HepG2 (cell line): ENCODE measurements around the gene CREG2. TPM values are rescaled to one million over a fixed set of nuclear protein-coding genes. Genes with fewer than 3 reads are reported as not detected.
A peak's percentile ranks its signal among the peaks of the same experiment; 100 is the strongest.

Source experiments
- ATAC-seq: fragments of 200-7000 bp; cut with Tn5 transposase; 3 replicates; pipeline ENCODE4 v1.9.1; 2020; ENCODE audit warnings: mild to moderate bottlenecking, moderate library complexity
- BruUV-seq: library from RNA; stranded (reverse); fragments of 400-500 nt; replicated peaks from 2 replicates; lab custom pipeline; 2021; lab: Mats Ljungman, UMichigan
- CTCF ChIA-PET: fragments of 300-600 bp; formaldehyde crosslinking; extraction: SDS; loops from one replicate; lab custom pipeline; 2021; ENCODE audit warnings: low total read pairs, inconsistent platforms, low intra/inter-chr PET ratio; lab: Yijun Ruan, JAX
- POLR2A ChIA-PET: fragments of 350-600 bp; sonication (Branson Sonifier 250); formaldehyde crosslinking; loops from one replicate; lab custom pipeline; 2020; ENCODE audit warnings: antibody characterized with exemption, inconsistent platforms; lab: Yijun Ruan, JAX
- DNase-seq: peaks from one replicate; pipeline ENCODE4 v3.0.0-alpha.2; 2015; ENCODE audit warnings: low spot score
- FAIRE-seq: peaks from 3 replicates; lab custom pipeline; 2011; peaks lifted over from hg19 to GRCh38; lab: Jason Lieb, UNC
- H2AFZ ChIP-seq: one replicate; pipeline ENCODE4 v1.6.1; 2011; ENCODE audit warnings: low read length, inconsistent platforms
- H3K27ac ChIP-seq: fragments of 300-600 bp; 3 replicates; pipeline ENCODE4 v1.8.0; 2011; ENCODE audit warnings: mixed run types, mild to moderate bottlenecking, mixed read lengths, low read length, inconsistent platforms; ENCODE audit not compliant: insufficient read depth; ENCODE audit errors: extremely low read length
- H3K27me3 ChIP-seq, 2 experiments: fragments of 200-600 bp in 1 of 2; 2 replicates in 1 of 2; 3 replicates in 1 of 2; pipeline versions ENCODE4 v1.6.0 to v1.8.0; 2011; ENCODE audit warnings: low read length in 2 of 2, mild to moderate bottlenecking in 2 of 2, moderate library complexity in 2 of 2, inconsistent platforms in 1 of 2; ENCODE audit not compliant: insufficient read depth in 2 of 2, control insufficient read depth in 1 of 2
- H3K36me3 ChIP-seq, 2 experiments: fragments of 200-600 bp in 1 of 2; replicated peaks in 1 of 2; 2 replicates in 1 of 2; 3 replicates in 1 of 2; pipeline versions ENCODE4 v1.5.1 to v1.8.0; 2011; ENCODE audit warnings: low read length in 2 of 2, inconsistent platforms in 1 of 2; ENCODE audit not compliant: insufficient read depth in 2 of 2, control insufficient read depth in 1 of 2
- H3K4me1 ChIP-seq: 2 replicates; pipeline ENCODE4 v1.5.1; 2012; ENCODE audit warnings: low read length, inconsistent platforms; ENCODE audit not compliant: insufficient read depth
- H3K4me2 ChIP-seq: 2 replicates; pipeline ENCODE4 v1.6.0; 2011; ENCODE audit warnings: low read depth, low read length, inconsistent platforms
- H3K4me3 ChIP-seq, 3 experiments: fragments of 200-600 bp in 1 of 3; sonication (generic), shearing (Covaris generic) in 1 of 3; replicated peaks in 1 of 3; 2 replicates each; pipeline ENCODE4 v1.5.1; 2011 to 2016; ENCODE audit warnings: low read length in 3 of 3, inconsistent platforms in 2 of 3, low read depth in 2 of 3, mild to moderate bottlenecking in 2 of 3, control low read depth in 1 of 3, mixed read lengths in 1 of 3; ENCODE audit not compliant: insufficient read depth in 1 of 3
- H3K79me2 ChIP-seq: one replicate; pipeline ENCODE4 v1.6.1; 2011; ENCODE audit warnings: low read length, inconsistent platforms; ENCODE audit not compliant: insufficient read depth
- H3K9ac ChIP-seq: 2 replicates; pipeline ENCODE4 v1.6.0; 2011; ENCODE audit warnings: mild to moderate bottlenecking, low read depth, low read length, inconsistent platforms; ENCODE audit not compliant: insufficient read depth
- H3K9me3 ChIP-seq: 2 replicates; pipeline ENCODE4 v1.5.1; 2012; ENCODE audit warnings: mild to moderate bottlenecking, low read length
- H4K20me1 ChIP-seq: 2 replicates; pipeline ENCODE4 v1.6.0; 2011; ENCODE audit warnings: inconsistent platforms, mild to moderate bottlenecking, low read length, moderate library complexity; ENCODE audit not compliant: insufficient read depth
- HMGXB3 ChIP-seq: sonication (generic); formaldehyde crosslinking; IDR thresholded peaks from 2 replicates; pipeline ENCODE4 v1.4.0; 2020; ENCODE audit warnings: missing genetic modification reagents, borderline replicate concordance
- PPARG ChIP-seq: conservative IDR thresholded peaks from 2 replicates; pipeline ENCODE4 v1.6.1; 2016; ENCODE audit warnings: missing biosample characterization, missing genetic modification reagents
- ZFP82 ChIP-seq: sonication (generic); formaldehyde crosslinking; IDR thresholded peaks from 2 replicates; pipeline ENCODE4 v1.5.1; 2020; ENCODE audit warnings: mild to moderate bottlenecking, missing genetic modification reagents, borderline replicate concordance
- ZNF564 ChIP-seq: sonication (generic); formaldehyde crosslinking; IDR thresholded peaks from 2 replicates; pipeline ENCODE4 v1.8.1; 2023; ENCODE audit warnings: mild to moderate bottlenecking, missing genetic modification reagents
- WGBS: methylation state at CpG from one replicate; pipeline ENCODE4 v1.1.6; 2017; ENCODE audit warnings: low lambda C conversion rate; 5-methylcytosine and 5-hydroxymethylcytosine counted together
- in situ Hi-C: cut with HindIII; loops from 2 replicates; pipeline ENCODE4 v1.10.0; 2017; ENCODE audit warnings: low pct_unique_long_range_greater_than_20kb; ENCODE audit not compliant: extremely low pct_ligation_motif_present
- intact Hi-C: fragments of 100-400 bp; cut with micrococcal nuclease; formaldehyde crosslinking; loops from one replicate; pipeline ENCODE4 v1.10.0; 2022; ENCODE audit not compliant: unreplicated experiment
- polyA plus RNA-seq, 8 experiments: library from polyadenylated mRNA; depleted of rRNA in 3 of 8; stranded (reverse) in 7 of 8; unstranded in 1 of 8; fragments of >200 nt; fragmentation: Illumina TruSeq in 4 of 8; extraction: Trizol in 4 of 8; gene quantifications; 2 replicates each; pipeline versions ENCODE4 v1.2.1 to v1.2.3, GENCODE V29; 2011 to 2016; ENCODE audit warnings: low read depth in 4 of 8, missing spikeins in 1 of 8, mixed read lengths in 1 of 8; ENCODE audit not compliant: insufficient read depth in 1 of 8
- total RNA-seq, 5 experiments: library from RNA; depleted of rRNA; stranded (reverse); fragments of >200 nt; fragmentation: Illumina TruSeq; extraction: Trizol; gene quantifications; 2 replicates each; pipeline ENCODE4 v1.2.3, GENCODE V29; 2016; ENCODE audit warnings: low read depth in 1 of 5

Gene CREG2
- total and polyA plus RNA-seq, 2 of the 13 experiments (the other 11 are each of a cell fraction or from before 2014, with no cell fraction given), result 0.18 to 0.26 TPM

GRCh38 chr2:101415220-101415619 lies 27.9 kb upstream of the CREG2 start:
- Histone ChIP-seq H3K27me3 (peaks cover 4 to 56% of the 10 kb centered on the region in 2 experiments; a peak in 4 of 5 replicates), H4K20me1 (no peaks in the 10 kb centered on the region), H2AFZ (no peak overlapping the region), H3K4me2 (no peak overlapping the region), H3K4me1 (no peaks in the 10 kb centered on the region), H3K9ac (no peak overlapping the region), H3K9me3 (peaks cover 8% of the 10 kb centered on the region), H3K36me3 (no peaks in the 10 kb centered on the region), H3K27ac (no peak overlapping the region), H3K79me2 (no peaks in the 10 kb centered on the region), H3K4me3 (no peak overlapping the region)
- BruUV-seq, result no TSS peak
- ChIA-PET CTCF (no interaction called here), POLR2A (no interaction called here)
- DNase-seq (no peak), FAIRE-seq (no peak), ATAC-seq (no peak)
- in situ Hi-C loops, result no loop called here
- intact Hi-C loops, result loop anchor here (10.0 kb wide), 1 partner anchor 1030 kb away; no protein-coding TSS in a partner anchor
- WGBS, result 78% methylated on average over 2 of the region's 2 CpGs
- TF ChIP-seq ZFP82 (CRISPR knock-in tag) (no peak), PPARG (CRISPR knock-in tag) (no peak), ZNF564 (CRISPR knock-in tag) (peak; percentile 100), HMGXB3 (CRISPR knock-in tag) (no peak)
